ENCODE data around the gene JARID2.

JARID2 gene

GRCh38 chr6:15512126-15512525, 266.3 kb downstream of the JARID2 start:
- Histone ChIP-seq H3K27ac (ENCODE audit: insufficient read depth, low read length, poor library complexity, severe bottlenecking) (no peak overlapping the region), H3K36me3 (ENCODE audit: control insufficient read depth, insufficient read depth, low read length) (peaks cover 73% of the 10 kb centered on the region)
- no peak for DNase-seq

GRCh38 chr6:15512721-15513120, 266.9 kb downstream of the JARID2 start:
- no peaks in the 10 kb centered on the region for H3K4me1 ChIP-seq (ENCODE audit: control insufficient read depth, insufficient read depth, low read length, poor library complexity, severe bottlenecking)
- peaks cover 73% of the 10 kb centered on the region for H3K36me3 ChIP-seq (ENCODE audit: control insufficient read depth, insufficient read depth, low read length)
- H3K9me3 ChIP-seq (ENCODE audit: control insufficient read depth, low read length) = no peaks in the 10 kb centered on the region
- H3K4me3 ChIP-seq (ENCODE audit: insufficient read depth, low read depth, low read length, poor library complexity, severe bottlenecking) = no peak overlapping the region
- no peaks in the 10 kb centered on the region for H3K27me3 ChIP-seq (replicated peaks; ENCODE audit: control insufficient read depth, insufficient read depth, low read length, poor library complexity, severe bottlenecking)
- DNase-seq = no peak
- no peak overlapping the region for H3K27ac ChIP-seq (ENCODE audit: insufficient read depth, low read length, poor library complexity, severe bottlenecking)

More at GRCh38 chr6:15512126-15512525, 266.3 kb downstream of the JARID2 start:
- H3K27me3 ChIP-seq (replicated peaks; ENCODE audit: control insufficient read depth, insufficient read depth, low read length, poor library complexity, severe bottlenecking) = no peaks in the 10 kb centered on the region
- H3K9me3 ChIP-seq (ENCODE audit: control insufficient read depth, low read length) = no peaks in the 10 kb centered on the region
- H3K4me1 ChIP-seq (ENCODE audit: control insufficient read depth, insufficient read depth, low read length, poor library complexity, severe bottlenecking) = no peaks in the 10 kb centered on the region
- no peak overlapping the region for H3K4me3 ChIP-seq (ENCODE audit: insufficient read depth, low read depth, low read length, poor library complexity, severe bottlenecking)

- Histone ChIP-seq H3K27ac (ENCODE audit: insufficient read depth, low read length, poor library complexity, severe bottlenecking) (no peak overlapping the region), H3K4me1 (ENCODE audit: control insufficient read depth, insufficient read depth, low read length, poor library complexity, severe bottlenecking) (no peaks in the 10 kb centered on the region), H3K27me3 (replicated peaks; ENCODE audit: control insufficient read depth, insufficient read depth, low read length, poor library complexity, severe bottlenecking) (no peaks in the 10 kb centered on the region), H3K36me3 (ENCODE audit: control insufficient read depth, insufficient read depth, low read length) (peaks cover 73% of the 10 kb centered on the region), H3K9me3 (ENCODE audit: control insufficient read depth, low read length) (no peaks in the 10 kb centered on the region), H3K4me3 (ENCODE audit: insufficient read depth, low read depth, low read length, poor library complexity, severe bottlenecking) (no peak overlapping the region)
- DNase-seq = no peak
Measured at GRCh38 chr6:15513131-15513771, 267.4 kb downstream of the JARID2 start.

- H3K36me3 ChIP-seq (ENCODE audit: control insufficient read depth, insufficient read depth, low read length) = peaks cover 79% of the 10 kb centered on the region
- H3K27ac ChIP-seq (ENCODE audit: insufficient read depth, low read length, poor library complexity, severe bottlenecking) = no peak overlapping the region
- no peaks in the 10 kb centered on the region for H3K4me1 ChIP-seq (ENCODE audit: control insufficient read depth, insufficient read depth, low read length, poor library complexity, severe bottlenecking)
- H3K9me3 ChIP-seq (ENCODE audit: control insufficient read depth, low read length) = no peaks in the 10 kb centered on the region
- no peak overlapping the region for H3K4me3 ChIP-seq (ENCODE audit: insufficient read depth, low read depth, low read length, poor library complexity, severe bottlenecking)
- no peak for DNase-seq
- H3K27me3 ChIP-seq (replicated peaks; ENCODE audit: control insufficient read depth, insufficient read depth, low read length, poor library complexity, severe bottlenecking) = no peaks in the 10 kb centered on the region
Measured at GRCh38 chr6:15513801-15514711, 268.2 kb downstream of the JARID2 start.

- H3K9me3 ChIP-seq (ENCODE audit: control insufficient read depth, low read length) = no peaks in the 10 kb centered on the region
- H3K27ac ChIP-seq (ENCODE audit: insufficient read depth, low read length, poor library complexity, severe bottlenecking) = no peak overlapping the region
- H3K27me3 ChIP-seq (replicated peaks; ENCODE audit: control insufficient read depth, insufficient read depth, low read length, poor library complexity, severe bottlenecking) = no peaks in the 10 kb centered on the region
- H3K4me1 ChIP-seq (ENCODE audit: control insufficient read depth, insufficient read depth, low read length, poor library complexity, severe bottlenecking) = no peaks in the 10 kb centered on the region
- peaks cover 84% of the 10 kb centered on the region for H3K36me3 ChIP-seq (ENCODE audit: control insufficient read depth, insufficient read depth, low read length)
- no peak for DNase-seq
- no peak overlapping the region for H3K4me3 ChIP-seq (ENCODE audit: insufficient read depth, low read depth, low read length, poor library complexity, severe bottlenecking)
Measured at GRCh38 chr6:15515226-15515625, 269.4 kb downstream of the JARID2 start.

DNA sequence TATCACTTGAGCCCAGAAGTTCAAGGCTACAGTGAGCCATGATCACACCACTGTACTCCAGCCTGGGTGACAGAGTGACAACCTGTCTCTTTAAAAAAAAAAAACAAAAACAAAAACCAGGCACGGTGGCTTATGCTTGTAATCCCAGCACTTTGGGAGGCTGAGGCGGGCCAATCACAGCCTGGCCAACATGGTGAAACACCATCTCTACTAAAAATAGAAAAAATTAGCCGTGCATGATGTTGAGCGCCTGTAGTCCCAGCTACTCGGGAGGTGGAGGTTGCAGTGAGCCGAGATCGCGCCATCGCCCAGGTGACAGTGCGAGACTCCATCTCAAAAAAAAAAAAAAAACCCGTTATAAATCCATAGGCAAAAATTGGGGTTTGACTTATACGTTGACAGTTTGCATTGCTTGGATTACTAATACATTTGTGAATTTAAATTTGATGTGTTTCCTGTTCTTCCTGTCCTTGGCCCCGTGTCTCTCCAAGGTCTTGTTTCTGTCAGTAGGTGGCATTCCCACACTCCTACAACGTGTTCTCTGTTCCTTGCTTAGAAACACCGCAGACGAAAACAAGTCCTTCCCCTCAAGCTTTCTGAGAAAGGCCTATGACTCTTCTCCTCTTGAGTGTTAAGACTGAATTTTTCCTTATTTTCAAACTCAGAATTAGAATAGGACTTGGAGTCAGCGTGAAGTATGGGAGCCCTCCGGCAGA, 269.9 kb downstream of the JARID2 start:
- Histone ChIP-seq H3K4me3 (ENCODE audit: insufficient read depth, low read depth, low read length, poor library complexity, severe bottlenecking) (no peak overlapping the region), H3K27ac (ENCODE audit: insufficient read depth, low read length, poor library complexity, severe bottlenecking) (no peak overlapping the region), H3K4me1 (ENCODE audit: control insufficient read depth, insufficient read depth, low read length, poor library complexity, severe bottlenecking) (no peaks in the 10 kb centered on the region), H3K9me3 (ENCODE audit: control insufficient read depth, low read length) (no peaks in the 10 kb centered on the region), H3K27me3 (replicated peaks; ENCODE audit: control insufficient read depth, insufficient read depth, low read length, poor library complexity, severe bottlenecking) (no peaks in the 10 kb centered on the region), H3K36me3 (ENCODE audit: control insufficient read depth, insufficient read depth, low read length) (peaks cover 85% of the 10 kb centered on the region)
- DNase-seq = no peak

- Histone ChIP-seq H3K36me3 (ENCODE audit: control insufficient read depth, insufficient read depth, low read length) (peaks cover 79% of the 10 kb centered on the region), H3K4me3 (ENCODE audit: insufficient read depth, low read depth, low read length, poor library complexity, severe bottlenecking) (no peak overlapping the region), H3K27me3 (replicated peaks; ENCODE audit: control insufficient read depth, insufficient read depth, low read length, poor library complexity, severe bottlenecking) (no peaks in the 10 kb centered on the region), H3K27ac (ENCODE audit: insufficient read depth, low read length, poor library complexity, severe bottlenecking) (no peak overlapping the region), H3K9me3 (ENCODE audit: control insufficient read depth, low read length) (no peaks in the 10 kb centered on the region), H3K4me1 (ENCODE audit: control insufficient read depth, insufficient read depth, low read length, poor library complexity, severe bottlenecking) (no peaks in the 10 kb centered on the region)
- no peak for DNase-seq
Measured at GRCh38 chr6:15516378-15516777, 270.5 kb downstream of the JARID2 start.

GRCh38 chr6:15516923-15517560, 271.2 kb downstream of the JARID2 start:
- no peak overlapping the region for H3K27ac ChIP-seq (ENCODE audit: insufficient read depth, low read length, poor library complexity, severe bottlenecking)
- H3K9me3 ChIP-seq (ENCODE audit: control insufficient read depth, low read length) = no peaks in the 10 kb centered on the region
- H3K4me3 ChIP-seq (ENCODE audit: insufficient read depth, low read depth, low read length, poor library complexity, severe bottlenecking) = no peak overlapping the region
- DNase-seq = no peak
- H3K27me3 ChIP-seq (replicated peaks; ENCODE audit: control insufficient read depth, insufficient read depth, low read length, poor library complexity, severe bottlenecking) = no peaks in the 10 kb centered on the region
- H3K4me1 ChIP-seq (ENCODE audit: control insufficient read depth, insufficient read depth, low read length, poor library complexity, severe bottlenecking) = no peaks in the 10 kb centered on the region
- H3K36me3 ChIP-seq (ENCODE audit: control insufficient read depth, insufficient read depth, low read length) = peaks cover 76% of the 10 kb centered on the region

DNA sequence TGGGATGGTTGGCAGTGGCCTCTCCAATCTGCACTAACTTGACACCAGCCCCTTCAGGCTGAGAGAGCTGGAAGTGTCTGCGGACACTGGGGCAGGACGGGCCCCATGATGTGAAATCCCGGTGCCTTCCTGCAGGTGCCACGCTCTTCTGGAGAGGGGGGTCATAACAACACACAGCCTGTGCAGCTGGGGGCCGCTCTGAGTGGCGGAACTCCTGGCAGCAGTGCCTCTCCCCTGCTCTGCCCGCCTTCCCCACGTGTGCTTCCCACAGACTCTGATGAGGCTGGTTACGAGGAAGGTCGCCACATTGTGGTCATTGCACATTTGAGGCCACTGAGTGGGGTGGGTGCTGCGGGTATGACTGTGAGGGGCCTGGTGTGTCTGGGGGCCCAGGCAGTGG, 271.7 kb downstream of the JARID2 start:
- no peak for DNase-seq
- H3K9me3 ChIP-seq (ENCODE audit: control insufficient read depth, low read length) = no peaks in the 10 kb centered on the region
- no peaks in the 10 kb centered on the region for H3K27me3 ChIP-seq (replicated peaks; ENCODE audit: control insufficient read depth, insufficient read depth, low read length, poor library complexity, severe bottlenecking)
- no peaks in the 10 kb centered on the region for H3K4me1 ChIP-seq (ENCODE audit: control insufficient read depth, insufficient read depth, low read length, poor library complexity, severe bottlenecking)
- H3K27ac ChIP-seq (ENCODE audit: insufficient read depth, low read length, poor library complexity, severe bottlenecking) = no peak overlapping the region
- peaks cover 75% of the 10 kb centered on the region for H3K36me3 ChIP-seq (ENCODE audit: control insufficient read depth, insufficient read depth, low read length)
- H3K4me3 ChIP-seq (ENCODE audit: insufficient read depth, low read depth, low read length, poor library complexity, severe bottlenecking) = no peak overlapping the region

Data from effector memory CD4-positive, alpha-beta T cell (primary cell).